ENCODE measurements around the gene TTC33.

Gene TTC33, protein sequence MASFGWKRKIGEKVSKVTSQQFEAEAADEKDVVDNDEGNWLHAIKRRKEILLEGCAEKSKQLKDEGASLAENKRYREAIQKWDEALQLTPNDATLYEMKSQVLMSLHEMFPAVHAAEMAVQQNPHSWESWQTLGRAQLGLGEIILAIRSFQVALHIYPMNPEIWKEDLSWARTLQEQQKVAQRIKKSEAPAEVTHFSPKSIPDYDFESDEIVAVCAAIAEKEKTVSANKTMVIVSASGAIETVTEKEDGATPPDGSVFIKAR

GRCh38 chr5:40755407-40756365 is at the start of gene TTC33:
Gene TTC33, minus strand, starts transcription at chr5:40755961. Its CDS starts 8,943 bp downstream, at chr5:40747018.
- Histone ChIP-seq H3K4me2 (ENCODE audit: low read depth, low read length, poor library complexity, severe bottlenecking) (peak within 1 kb of the TSS; percentile 80), H3K79me2 (ENCODE audit: insufficient read depth, low read length) (peaks cover 46% of the 10 kb centered on the region), H4K20me1 (ENCODE audit: low read depth, low read length) (no peaks in the 10 kb centered on the region), H2AFZ (ENCODE audit: low read depth, low read length, severe bottlenecking) (peak within 1 kb of the TSS; percentile 92), H3F3A (ENCODE audit: insufficient read depth) (peaks cover 27% of the 10 kb centered on the region), H3K9me3 (ENCODE audit: insufficient read depth, low read length) (no peaks in the 10 kb centered on the region), H3K9me2 (replicated peaks; ENCODE audit: insufficient read depth, low read length) (no peaks in the 10 kb centered on the region), H3K4me3 (ENCODE audit: insufficient read depth, low read length, poor library complexity, severe bottlenecking) (peak within 1 kb of the TSS; percentile 85), H3K9ac (ENCODE audit: low read length) (peak within 1 kb of the TSS; percentile 91), H3K27me3 (ENCODE audit: low read length) (no peaks in the 10 kb centered on the region), H3K36me3 (ENCODE audit: low read length) (peaks cover 2% of the 10 kb centered on the region; the same call in 1 of the 2 replicates), H3K27ac (ENCODE audit: low read depth, low read length) (peak within 1 kb of the TSS; percentile 61)
- TF ChIP-seq CTCF (IDR thresholded peaks at IDR 0.05; ENCODE audit: insufficient read depth, low read length, poor library complexity, severe bottlenecking) (peak; percentile 67), EZH2phosphoT487 (conservative IDR thresholded peaks at IDR 0.05; ENCODE audit: low read length) (no peak)

DNA sequence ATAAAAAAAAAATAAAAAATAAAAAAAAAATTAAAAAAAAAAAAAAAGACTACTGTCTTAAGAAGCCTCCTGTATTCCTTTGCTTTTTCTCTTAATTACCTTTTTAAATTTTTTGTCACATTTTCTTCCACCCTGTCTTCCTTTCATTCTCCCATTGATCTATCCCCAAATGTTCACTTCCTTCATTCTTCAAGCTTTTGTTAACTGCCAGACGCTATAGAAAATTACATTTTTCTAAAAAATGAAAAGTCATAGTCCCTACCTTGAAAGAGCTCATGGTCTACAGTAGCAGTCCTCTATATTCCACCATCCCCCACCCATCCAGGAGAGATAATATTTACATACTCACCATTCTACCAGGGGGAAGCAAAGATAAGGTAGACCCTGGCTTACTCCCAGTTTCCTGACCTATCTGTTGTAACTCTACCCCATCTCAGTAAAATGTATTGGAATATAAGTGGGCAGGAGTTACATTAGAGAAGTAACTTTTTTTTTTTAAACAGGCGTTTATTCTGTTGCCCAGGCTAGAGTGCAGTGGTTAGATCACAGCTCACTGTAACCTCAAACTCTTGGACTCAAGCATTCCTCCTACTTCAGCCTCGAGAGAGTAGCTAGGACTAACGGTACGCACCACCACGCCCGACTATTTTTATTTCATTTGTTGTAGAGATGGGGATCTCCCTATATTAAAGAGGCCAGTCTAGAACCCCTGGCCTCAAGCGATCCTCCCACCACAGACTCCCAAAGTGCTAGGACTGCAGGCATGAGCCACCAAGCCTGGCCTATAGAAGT is 46.2 kb upstream of the TTC33 start:
- Histone ChIP-seq H3K36me3 (ENCODE audit: low read length) (no peaks in the 10 kb centered on the region), H3K27me3 (ENCODE audit: low read length) (no peaks in the 10 kb centered on the region), H3F3A (ENCODE audit: insufficient read depth) (peaks cover 17% of the 10 kb centered on the region), H3K9me2 (replicated peaks; ENCODE audit: insufficient read depth, low read length) (no peaks in the 10 kb centered on the region), H3K4me3 (ENCODE audit: insufficient read depth, low read length, poor library complexity, severe bottlenecking) (no peak overlapping the region), H3K79me2 (ENCODE audit: insufficient read depth, low read length) (peaks cover 7% of the 10 kb centered on the region), H3K9me3 (ENCODE audit: insufficient read depth, low read length) (no peaks in the 10 kb centered on the region), H3K4me2 (ENCODE audit: low read depth, low read length, poor library complexity, severe bottlenecking) (no peak overlapping the region), H3K27ac (ENCODE audit: low read depth, low read length) (no peak overlapping the region), H2AFZ (ENCODE audit: low read depth, low read length, severe bottlenecking) (no peak overlapping the region), H4K20me1 (ENCODE audit: low read depth, low read length) (no peaks in the 10 kb centered on the region), H3K9ac (ENCODE audit: low read length) (no peak overlapping the region)
- TF ChIP-seq CTCF (IDR thresholded peaks at IDR 0.05; ENCODE audit: insufficient read depth, low read length, poor library complexity, severe bottlenecking) (no peak), EZH2phosphoT487 (conservative IDR thresholded peaks at IDR 0.05; ENCODE audit: low read length) (no peak)

GRCh38 chr5:40799258-40799657 is 43.5 kb upstream of the TTC33 start:
- Histone ChIP-seq H3K9me2 (replicated peaks; ENCODE audit: insufficient read depth, low read length) (no peaks in the 10 kb centered on the region), H3K4me3 (ENCODE audit: insufficient read depth, low read length, poor library complexity, severe bottlenecking) (peak overlapping the region; percentile 80), H3F3A (ENCODE audit: insufficient read depth) (peaks cover 20% of the 10 kb centered on the region), H3K36me3 (ENCODE audit: low read length) (no peaks in the 10 kb centered on the region), H3K79me2 (ENCODE audit: insufficient read depth, low read length) (peaks cover 34% of the 10 kb centered on the region), H3K9ac (ENCODE audit: low read length) (peak overlapping the region; percentile 76), H3K27me3 (ENCODE audit: low read length) (no peaks in the 10 kb centered on the region), H2AFZ (ENCODE audit: low read depth, low read length, severe bottlenecking) (no peak overlapping the region), H4K20me1 (ENCODE audit: low read depth, low read length) (no peaks in the 10 kb centered on the region), H3K9me3 (ENCODE audit: insufficient read depth, low read length) (no peaks in the 10 kb centered on the region), H3K4me2 (ENCODE audit: low read depth, low read length, poor library complexity, severe bottlenecking) (peak overlapping the region; percentile 82), H3K27ac (ENCODE audit: low read depth, low read length) (no peak overlapping the region)
- no peak for TF ChIP-seq EZH2phosphoT487 (conservative IDR thresholded peaks at IDR 0.05; ENCODE audit: low read length)
- no peak for TF ChIP-seq CTCF (IDR thresholded peaks at IDR 0.05; ENCODE audit: insufficient read depth, low read length, poor library complexity, severe bottlenecking)

All from SU-DHL-6 (cell line).